Breast epithelium (tissue), 3 donors: Measurements from ENCODE around the gene PC.

Source experiments
- CTCF ChIP-seq, 3 donors: fragments of 450-650 bp; IDR thresholded peaks; one replicate each; pipeline ENCODE4 v1.5.1; 2016 to 2017; ENCODE audit warnings: antibody characterized with exemption in 3 of 3, mild to moderate bottlenecking in 3 of 3, moderate library complexity in 3 of 3
- POLR2AphosphoS5 ChIP-seq, 3 donors: sonication (generic); formaldehyde crosslinking; IDR thresholded peaks; one replicate each; pipeline ENCODE4 v1.6.1; 2017; ENCODE audit warnings: antibody characterized with exemption in 3 of 3

- no peak for TF ChIP-seq CTCF (IDR thresholded peaks at IDR 0.05)
- TF ChIP-seq POLR2AphosphoS5 (IDR thresholded peaks at IDR 0.05), result no peak
Observed at GRCh38 chr11:66978717-66979116, 20.5 kb upstream of the PC start.
